H1 (cell line): ENCODE measurements around the gene MLPH. TPM values are rescaled to one million over a fixed set of nuclear protein-coding genes. Genes with fewer than 3 reads are reported as not detected.

ENCODE experiments used
- CTCF ChIA-PET: fragments of 300-600 bp; sonication (Branson Sonifier 250); formaldehyde crosslinking; loops from one replicate; lab custom pipeline; 2021; ENCODE audit not compliant: partially characterized antibody; lab: Charles Lee
- POLR2A ChIA-PET: fragments of 300-600 bp; sonication (Branson Sonifier 250); formaldehyde crosslinking; loops from one replicate; lab custom pipeline; 2021; ENCODE audit warnings: inconsistent platforms; ENCODE audit not compliant: partially characterized antibody; lab: Charles Lee
- DNase-seq, 2 experiments: peaks; one replicate each; pipeline versions ENCODE4 v3.0.0 to v3.0.0-alpha.2; 2010 to 2022; ENCODE audit warnings: low spot score in 2 of 2, low read depth in 1 of 2, mixed read lengths in 1 of 2
- FAIRE-seq: peaks from 2 replicates; lab custom pipeline; 2011; peaks lifted over from hg19 to GRCh38; lab: Jason Lieb, UNC
- H2AFZ ChIP-seq: 2 replicates; pipeline ENCODE4 v1.8.1; 2012; ENCODE audit warnings: low read length, inconsistent platforms
- H2AK5ac ChIP-seq: 2 replicates; pipeline ENCODE4 v1.6.1; 2013; ENCODE audit warnings: low read depth, low read length
- H2BK120ac ChIP-seq: replicated peaks from 2 replicates; pipeline ENCODE3; 2013; ENCODE audit warnings: low read depth, low read length, inconsistent platforms
- H2BK12ac ChIP-seq: 2 replicates; pipeline ENCODE4 v1.6.1; 2013; ENCODE audit warnings: low read depth, low read length
- H2BK15ac ChIP-seq: 2 replicates; pipeline ENCODE4 v1.6.1; 2013; ENCODE audit warnings: low read length
- H2BK20ac ChIP-seq: 2 replicates; pipeline ENCODE4 v1.6.1; 2013; ENCODE audit warnings: low read length
- H2BK5ac ChIP-seq: 2 replicates; pipeline ENCODE4 v1.6.1; 2013; ENCODE audit warnings: low read depth, low read length
- H3K14ac ChIP-seq: 2 replicates; pipeline ENCODE4 v1.6.1; 2013; ENCODE audit warnings: inconsistent platforms; ENCODE audit not compliant: insufficient read length
- H3K18ac ChIP-seq: 2 replicates; pipeline ENCODE4 v1.6.1; 2013; ENCODE audit warnings: low read length; ENCODE audit errors: extremely low read depth
- H3K23ac ChIP-seq: 2 replicates; pipeline ENCODE4 v1.6.1; 2013; ENCODE audit warnings: inconsistent platforms; ENCODE audit not compliant: insufficient read length
- H3K23me2 ChIP-seq: 2 replicates; pipeline ENCODE4 v1.6.1; 2013; ENCODE audit warnings: low read depth, low read length
- H3K27ac ChIP-seq: 2 replicates; pipeline ENCODE4 v1.6.1; 2011; ENCODE audit warnings: low read depth, low read length, inconsistent platforms
- H3K27me3 ChIP-seq, 4 experiments: replicated peaks in 1 of 4; 1 replicate in 1 of 4; 2 replicates in 3 of 4; pipeline versions ENCODE4 v1.6.1 to v1.8.1; 2011 to 2013; ENCODE audit warnings: low read length in 3 of 4, mild to moderate bottlenecking in 3 of 4, inconsistent platforms in 2 of 4, mixed read lengths in 2 of 4, moderate library complexity in 1 of 4; ENCODE audit not compliant: control insufficient read depth in 3 of 4, insufficient read depth in 3 of 4; ENCODE audit errors: extremely low read depth in 1 of 4
- H3K36me3 ChIP-seq, 4 experiments: 2 replicates each; pipeline versions ENCODE4 v1.6.1 to v1.8.1; 2011 to 2013; ENCODE audit warnings: mild to moderate bottlenecking in 4 of 4, low read length in 3 of 4, moderate library complexity in 2 of 4, control low read depth in 1 of 4, inconsistent platforms in 1 of 4; ENCODE audit not compliant: insufficient read depth in 4 of 4, control insufficient read depth in 2 of 4
- H3K4ac ChIP-seq: replicated peaks from 2 replicates; pipeline ENCODE3; 2013; ENCODE audit warnings: low read length, low read depth, mixed read lengths, inconsistent platforms; ENCODE audit not compliant: insufficient read length
- H3K4me1 ChIP-seq, 4 experiments: replicated peaks in 1 of 4; 1 replicate in 1 of 4; 2 replicates in 3 of 4; pipeline versions ENCODE4 v1.6.1 to v1.8.1; 2011 to 2013; ENCODE audit warnings: low read length in 3 of 4, inconsistent platforms in 2 of 4, mixed read lengths in 1 of 4; ENCODE audit not compliant: insufficient read depth in 4 of 4, control insufficient read depth in 3 of 4
- H3K4me2 ChIP-seq, 2 experiments: 2 replicates each; pipeline versions ENCODE4 v1.6.1 to v1.8.1; 2011 to 2013; ENCODE audit warnings: low read depth in 2 of 2, low read length in 2 of 2, control low read depth in 1 of 2, inconsistent platforms in 1 of 2, mild to moderate bottlenecking in 1 of 2; ENCODE audit not compliant: insufficient read depth in 1 of 2
- H3K4me3 ChIP-seq, 4 experiments: fragments of 200-600, 300-600 bp in 1 of 4; sonication (generic), shearing (Covaris generic), sonication (Bioruptor Twin) in 1 of 4; 2 replicates each; pipeline versions ENCODE4 v1.5.1 to v1.8.1; 2011 to 2016; ENCODE audit warnings: low read length in 4 of 4, low read depth in 3 of 4, control low read depth in 2 of 4, inconsistent platforms in 2 of 4, mild to moderate bottlenecking in 2 of 4, mixed read lengths in 1 of 4, moderate library complexity in 1 of 4; ENCODE audit not compliant: insufficient read depth in 2 of 4; ENCODE audit errors: extremely low read depth in 1 of 4
- H3K56ac ChIP-seq: replicated peaks from 2 replicates; pipeline ENCODE3; 2013; ENCODE audit warnings: low read depth, mild to moderate bottlenecking, mixed read lengths, low read length, inconsistent platforms; ENCODE audit not compliant: insufficient read length
- H3K79me1 ChIP-seq: 2 replicates; pipeline ENCODE4 v1.6.1; 2013; ENCODE audit warnings: low read depth, low read length, control low read depth
- H3K79me2 ChIP-seq, 2 experiments: 2 replicates each; pipeline versions ENCODE4 v1.6.1 to v1.8.1; 2012 to 2013; ENCODE audit warnings: low read length in 2 of 2, mild to moderate bottlenecking in 2 of 2, inconsistent platforms in 1 of 2; ENCODE audit not compliant: insufficient read depth in 2 of 2, control insufficient read depth in 1 of 2
- H3K9ac ChIP-seq, 4 experiments: replicated peaks in 1 of 4; 1 replicate in 1 of 4; 2 replicates in 3 of 4; pipeline versions ENCODE4 v1.6.1 to v1.8.1; 2011 to 2013; ENCODE audit warnings: low read depth in 3 of 4, low read length in 3 of 4, control low read depth in 2 of 4, mild to moderate bottlenecking in 2 of 4, moderate library complexity in 2 of 4, inconsistent platforms in 1 of 4; ENCODE audit errors: extremely low read depth in 1 of 4
- H3K9me3 ChIP-seq, 2 experiments: 2 replicates each; pipeline versions ENCODE4 v1.6.1 to v1.8.1; 2012 to 2013; ENCODE audit warnings: mild to moderate bottlenecking in 2 of 2, moderate library complexity in 2 of 2, control low read depth in 1 of 2, inconsistent platforms in 1 of 2, low read depth in 1 of 2, low read length in 1 of 2, mixed read lengths in 1 of 2; ENCODE audit not compliant: insufficient read depth in 2 of 2
- H4K20me1 ChIP-seq, 2 experiments: replicated peaks in 1 of 2; 2 replicates each; pipeline versions ENCODE3 to v1.8.1; 2011 to 2013; ENCODE audit warnings: inconsistent platforms in 2 of 2, low read length in 2 of 2, mild to moderate bottlenecking in 1 of 2; ENCODE audit not compliant: insufficient read depth in 2 of 2, control insufficient read depth in 1 of 2
- H4K5ac ChIP-seq: 2 replicates; pipeline ENCODE4 v1.6.1; 2013; ENCODE audit warnings: low read length, low read depth, mixed read lengths, inconsistent platforms; ENCODE audit not compliant: insufficient read length
- H4K8ac ChIP-seq: 2 replicates; pipeline ENCODE4 v1.8.0; 2013; ENCODE audit warnings: mild to moderate bottlenecking, moderate library complexity, low read length, inconsistent platforms; ENCODE audit not compliant: insufficient read depth; ENCODE audit errors: extremely low read depth
- H4K91ac ChIP-seq: replicated peaks from 2 replicates; pipeline ENCODE3; 2013; ENCODE audit warnings: low read length, mixed read lengths, inconsistent platforms; ENCODE audit not compliant: insufficient read length
- BACH1 ChIP-seq: IDR thresholded peaks from 2 replicates; pipeline ENCODE4 v1.6.1; 2012; ENCODE audit warnings: low read length, improper control_type of control experiment
- CBX5 ChIP-seq: fragments of 300-800, 300-1000 bp; sonication (generic); IDR thresholded peaks from 2 replicates; pipeline ENCODE4 v1.7.1; 2016; ENCODE audit warnings: antibody characterized with exemption, low read length, low read depth
- CEBPB ChIP-seq: IDR thresholded peaks from 2 replicates; pipeline ENCODE4 v1.6.1; 2012; ENCODE audit warnings: low read depth, low read length
- CHD1 ChIP-seq: IDR thresholded peaks from 2 replicates; pipeline ENCODE4 v1.6.1; 2012; ENCODE audit warnings: low read depth, low read length, improper control_type of control experiment
- KDM5A ChIP-seq: fragments of 200-600 bp; IDR thresholded peaks from 2 replicates; pipeline ENCODE4 v1.7.1; 2012; ENCODE audit warnings: mild to moderate bottlenecking, low read length, inconsistent platforms, mixed read lengths
- POLR2A ChIP-seq, 2 experiments: IDR thresholded peaks; 1 replicate in 1 of 2; 2 replicates in 1 of 2; pipeline ENCODE4 v1.6.1; 2011; ENCODE audit warnings: low read depth in 2 of 2, low read length in 2 of 2, mild to moderate bottlenecking in 2 of 2; ENCODE audit errors: control extremely low read depth in 1 of 2
- SIN3A ChIP-seq, 2 experiments: IDR thresholded peaks in 1 of 2; conservative IDR thresholded peaks in 1 of 2; 2 replicates each; pipeline ENCODE4 v1.6.1; 2011 to 2012; ENCODE audit warnings: low read length in 2 of 2, improper control_type of control experiment in 1 of 2, low read depth in 1 of 2, mild to moderate bottlenecking in 1 of 2
- TBP ChIP-seq: IDR thresholded peaks from 2 replicates; pipeline ENCODE4 v1.6.1; 2011; ENCODE audit warnings: low read depth, low read length, improper control_type of control experiment
- ZNF274 ChIP-seq: IDR thresholded peaks from 2 replicates; pipeline ENCODE4 v1.7.0; 2012; ENCODE audit warnings: low read length, borderline replicate concordance; ENCODE audit errors: extremely low read depth
- WGBS, 2 experiments: shearing (Covaris generic) in 1 of 2; methylation state at CpG; one replicate each; pipeline versions ENCODE4 v1.1.6 to v1.1.7; 2013 to 2015; ENCODE audit warnings: low lambda C conversion rate in 2 of 2, mixed read lengths in 2 of 2, inconsistent platforms in 1 of 2, low coverage in 1 of 2, missing lambda C conversion rate in 1 of 2; ENCODE audit not compliant: insufficient replicate concordance in 2 of 2, insufficient coverage in 1 of 2, insufficient read length in 1 of 2; ENCODE audit errors: extremely low coverage in 1 of 2, missing lambda C conversion rate in 1 of 2; 5-methylcytosine and 5-hydroxymethylcytosine counted together
- polyA plus RNA-seq, 7 experiments: library from polyadenylated mRNA; depleted of rRNA in 3 of 7; stranded (reverse) in 5 of 7; unstranded in 2 of 7; fragments of >200 nt in 5 of 7; fragments of 200-250 nt in 2 of 7; gene quantifications; 1 replicate in 5 of 7; 2 replicates in 1 of 7; 4 replicates in 1 of 7; pipeline versions ENCODE4 v1.2.1 to v1.2.3, GENCODE V29; 2011 to 2013; ENCODE audit warnings: missing spikeins in 2 of 7, mixed read lengths in 2 of 7
- total RNA-seq: library from RNA; stranded (reverse); fragmentation: NEBNext Ultra II Directional; extraction: Animal tissue kit (Norgen Biotek cat#: 25700); gene quantifications from 2 replicates; pipeline ENCODE4 v1.2.1, GENCODE V29; 2021

Gene MLPH
- total and polyA plus RNA-seq, 2 of the 8 experiments (the other 6 are each of a cell fraction or from before 2014, with no cell fraction given) = 12.7 to 17.0 TPM

DNA sequence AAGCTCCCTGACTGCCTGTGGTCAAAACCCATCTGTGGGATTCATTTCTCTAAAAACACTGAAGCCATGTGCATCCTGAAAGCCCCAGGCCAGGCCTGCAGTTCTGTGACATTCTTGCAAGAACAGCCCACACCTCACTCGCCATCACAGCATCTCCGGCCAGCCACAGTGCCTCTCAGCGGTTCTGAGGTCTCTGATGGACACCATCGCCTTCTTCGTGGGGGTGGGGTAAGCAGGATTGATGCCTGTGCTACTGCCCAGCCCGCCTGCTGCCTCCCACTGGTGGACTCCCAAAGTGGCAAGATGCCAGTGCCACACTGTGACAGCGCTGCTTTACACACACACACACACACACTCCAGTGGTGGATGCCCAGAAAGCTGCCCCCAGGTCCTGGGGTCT lies 74.2 kb downstream of the MLPH start:
- H2AK5ac ChIP-seq = no peak overlapping the region
- H3K23ac ChIP-seq = no peak overlapping the region
- H2BK12ac ChIP-seq = no peak overlapping the region
- H2AFZ ChIP-seq = no peak overlapping the region
- H3K18ac ChIP-seq = no peak overlapping the region
- H3K79me1 ChIP-seq = no peaks in the 10 kb centered on the region
- peaks cover 0 to 4% (median 0%) of the 10 kb centered on the region in 4 experiments; a peak in 2 of 7 replicates for H3K4me1 ChIP-seq
- no peaks in the 10 kb centered on the region for H3K79me2 ChIP-seq
- no peaks in the 10 kb centered on the region for H3K9me3 ChIP-seq
- DNase-seq (no peak), FAIRE-seq (no peak)
- CTCF ChIA-PET = interaction anchor here (0.5 to 5.6 kb wide), 8 partner anchors 11 to 140 kb away, joined by 3 to 25 read pairs (median 4); no protein-coding TSS in a partner anchor
- 91% methylated on average over 7 of the region's 7 CpGs; no CpG with 5 or more reads in 1 of the 2 experiments for WGBS, 2 experiments
- H3K27me3 ChIP-seq = no peaks in the 10 kb centered on the region; a peak in 1 of 7 replicates
- H3K9ac ChIP-seq = no peak overlapping the region
- H2BK20ac ChIP-seq = no peak overlapping the region
- no peak overlapping the region for H2BK15ac ChIP-seq
- TF ChIP-seq CBX5 (no peak), POLR2A (IDR thresholded peaks at IDR 0.05; ENCODE audit: control extremely low read depth in 1 of 2, low read depth in 2 of 2, low read length in 2 of 2) (no peak), TBP (no peak), CEBPB (no peak), BACH1 (no peak), KDM5A (no peak), SIN3A (conservative IDR thresholded peaks at IDR 0.05 in 1 of 2, IDR thresholded peaks at IDR 0.05 in 1 of 2; ENCODE audit: low read depth in 1 of 2, low read length in 2 of 2) (no peak), ZNF274 (no peak), CHD1 (no peak)
- no peak overlapping the region for H2BK5ac ChIP-seq
- H3K56ac ChIP-seq = no peak overlapping the region
- H4K8ac ChIP-seq = no peak overlapping the region
- no peak overlapping the region for H2BK120ac ChIP-seq
- H3K27ac ChIP-seq = no peak overlapping the region
- H4K5ac ChIP-seq = no peak overlapping the region
- no peaks in the 10 kb centered on the region for H3K36me3 ChIP-seq
- H4K20me1 ChIP-seq = peaks cover 0 to 11% of the 10 kb centered on the region in 2 experiments
- no peak overlapping the region for H3K14ac ChIP-seq
- no peak overlapping the region for H3K4ac ChIP-seq
- POLR2A ChIA-PET = interaction anchor here (1.0 kb wide), 1 partner anchor 21 kb away, joined by 3 read pairs; no protein-coding TSS in a partner anchor
- H3K4me3 ChIP-seq = no peak overlapping the region
- H4K91ac ChIP-seq = no peak overlapping the region
- peaks cover 11% of the 10 kb centered on the region; the same call in 1 of the 2 replicates for H3K23me2 ChIP-seq
- H3K4me2 ChIP-seq = no peak overlapping the region
